ENCODE results near the gene SRPK2. TPM values are rescaled to one million over a fixed set of nuclear protein-coding genes. Genes with fewer than 3 reads are reported as not detected.

The SRPK2 gene
- total and polyA plus RNA-seq, 4 donors: 7.8 to 19.7 (median 16.7) TPM

DNA sequence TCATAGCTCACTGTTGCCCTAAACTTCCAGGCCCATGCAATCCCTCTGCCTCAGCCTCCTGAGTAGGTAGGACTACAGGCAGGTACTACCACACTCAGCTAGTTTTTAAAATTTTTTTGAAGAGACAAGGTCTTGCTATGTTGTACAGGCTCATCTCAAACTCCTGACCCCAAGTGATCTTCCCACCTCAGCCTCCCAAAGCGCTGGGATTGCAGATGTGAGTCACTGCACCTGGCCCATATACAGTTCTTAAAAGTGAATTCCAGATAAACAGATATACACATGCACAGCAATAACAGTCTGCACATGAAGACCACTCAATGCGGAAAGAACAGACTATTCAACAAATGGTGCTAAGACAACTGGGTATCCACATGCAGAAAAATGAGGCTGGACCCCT, 67.8 kb downstream of the SRPK2 start (continued):
- TF ChIP-seq, protein P1, sequence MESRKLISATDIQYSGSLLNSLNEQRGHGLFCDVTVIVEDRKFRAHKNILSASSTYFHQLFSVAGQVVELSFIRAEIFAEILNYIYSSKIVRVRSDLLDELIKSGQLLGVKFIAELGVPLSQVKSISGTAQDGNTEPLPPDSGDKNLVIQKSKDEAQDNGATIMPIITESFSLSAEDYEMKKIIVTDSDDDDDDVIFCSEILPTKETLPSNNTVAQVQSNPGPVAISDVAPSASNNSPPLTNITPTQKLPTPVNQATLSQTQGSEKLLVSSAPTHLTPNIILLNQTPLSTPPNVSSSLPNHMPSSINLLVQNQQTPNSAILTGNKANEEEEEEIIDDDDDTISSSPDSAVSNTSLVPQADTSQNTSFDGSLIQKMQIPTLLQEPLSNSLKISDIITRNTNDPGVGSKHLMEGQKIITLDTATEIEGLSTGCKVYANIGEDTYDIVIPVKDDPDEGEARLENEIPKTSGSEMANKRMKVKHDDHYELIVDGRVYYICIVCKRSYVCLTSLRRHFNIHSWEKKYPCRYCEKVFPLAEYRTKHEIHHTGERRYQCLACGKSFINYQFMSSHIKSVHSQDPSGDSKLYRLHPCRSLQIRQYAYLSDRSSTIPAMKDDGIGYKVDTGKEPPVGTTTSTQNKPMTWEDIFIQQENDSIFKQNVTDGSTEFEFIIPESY (IDR thresholded peaks at IDR 0.05): no peak

DNA sequence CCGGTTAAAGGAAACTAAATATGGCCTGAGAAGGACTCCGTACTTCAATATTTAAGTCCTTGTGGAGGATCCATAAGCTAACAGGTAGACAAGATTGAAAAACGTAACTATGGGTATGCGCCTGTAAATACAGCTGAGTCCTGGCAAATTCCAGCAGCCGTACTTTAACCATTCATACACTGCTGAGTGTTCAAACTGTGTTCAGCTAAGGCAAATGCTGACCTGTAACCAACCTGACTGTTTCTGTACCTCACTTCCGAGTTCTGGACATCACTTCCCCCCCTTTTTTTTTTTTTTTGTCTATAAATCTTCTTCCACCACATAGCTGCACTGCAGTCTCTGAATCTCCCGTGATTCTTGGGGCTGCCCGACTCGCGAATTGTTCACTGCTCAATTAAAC, 69.1 kb downstream of the SRPK2 start:
- no peaks in the 10 kb centered on the region for H3K27me3 ChIP-seq (ENCODE audit: control insufficient read depth in 4 of 4, insufficient read depth in 4 of 4, low read length in 3 of 4)
- H3K9me3 ChIP-seq (ENCODE audit: control insufficient read depth in 4 of 4, low read length in 3 of 4): no peaks in the 10 kb centered on the region
- DNase-seq (ENCODE audit: low spot score): no peak
- H3K36me3 ChIP-seq (ENCODE audit: control insufficient read depth in 4 of 4, insufficient read depth in 3 of 4, low read depth in 1 of 4, low read length in 3 of 4): no peaks in the 10 kb centered on the region
- 94% methylated on average over 10 of the region's 10 CpGs for WGBS
- no peak overlapping the region for H3K27ac ChIP-seq (ENCODE audit: low read depth in 1 of 2, low read length in 2 of 2)
- H3K4me1 ChIP-seq (ENCODE audit: control insufficient read depth in 4 of 4, insufficient read depth in 4 of 4, low read length in 3 of 4): peaks cover 2 to 29% (median 9%) of the 10 kb centered on the region in 4 donors
- H3K4me3 ChIP-seq (ENCODE audit: low read depth in 1 of 3, low read length in 3 of 3): no peak overlapping the region
- no peak overlapping the region for H3K9ac ChIP-seq (ENCODE audit: low read depth in 1 of 2, low read length in 2 of 2)
- TF ChIP-seq JUND (IDR thresholded peaks at IDR 0.05) (no peak), FOXA1 (IDR thresholded peaks at IDR 0.05) (no peak), RXRA (IDR thresholded peaks at IDR 0.05) (no peak), YY1 (IDR thresholded peaks at IDR 0.05) (no peak), EGR1 (IDR thresholded peaks at IDR 0.05; ENCODE audit: low read depth in 2 of 2) (no peak), FOXA2 (IDR thresholded peaks at IDR 0.05) (no peak), HNF4A (conservative IDR thresholded peaks at IDR 0.05) (no peak), NR2F2 (IDR thresholded peaks at IDR 0.05) (no peak), TAF1 (conservative IDR thresholded peaks at IDR 0.05) (no peak), RAD21 (IDR thresholded peaks at IDR 0.05) (no peak), HNF4G (IDR thresholded peaks at IDR 0.05) (no peak)
- TF ChIP-seq, protein P2, sequence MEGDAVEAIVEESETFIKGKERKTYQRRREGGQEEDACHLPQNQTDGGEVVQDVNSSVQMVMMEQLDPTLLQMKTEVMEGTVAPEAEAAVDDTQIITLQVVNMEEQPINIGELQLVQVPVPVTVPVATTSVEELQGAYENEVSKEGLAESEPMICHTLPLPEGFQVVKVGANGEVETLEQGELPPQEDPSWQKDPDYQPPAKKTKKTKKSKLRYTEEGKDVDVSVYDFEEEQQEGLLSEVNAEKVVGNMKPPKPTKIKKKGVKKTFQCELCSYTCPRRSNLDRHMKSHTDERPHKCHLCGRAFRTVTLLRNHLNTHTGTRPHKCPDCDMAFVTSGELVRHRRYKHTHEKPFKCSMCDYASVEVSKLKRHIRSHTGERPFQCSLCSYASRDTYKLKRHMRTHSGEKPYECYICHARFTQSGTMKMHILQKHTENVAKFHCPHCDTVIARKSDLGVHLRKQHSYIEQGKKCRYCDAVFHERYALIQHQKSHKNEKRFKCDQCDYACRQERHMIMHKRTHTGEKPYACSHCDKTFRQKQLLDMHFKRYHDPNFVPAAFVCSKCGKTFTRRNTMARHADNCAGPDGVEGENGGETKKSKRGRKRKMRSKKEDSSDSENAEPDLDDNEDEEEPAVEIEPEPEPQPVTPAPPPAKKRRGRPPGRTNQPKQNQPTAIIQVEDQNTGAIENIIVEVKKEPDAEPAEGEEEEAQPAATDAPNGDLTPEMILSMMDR (IDR thresholded peaks at IDR 0.05; ENCODE audit: low read depth, low read length, missing input control): no peak
- TF ChIP-seq, protein P3, sequence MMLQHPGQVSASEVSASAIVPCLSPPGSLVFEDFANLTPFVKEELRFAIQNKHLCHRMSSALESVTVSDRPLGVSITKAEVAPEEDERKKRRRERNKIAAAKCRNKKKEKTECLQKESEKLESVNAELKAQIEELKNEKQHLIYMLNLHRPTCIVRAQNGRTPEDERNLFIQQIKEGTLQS (IDR thresholded peaks at IDR 0.05): no peak
- TF ChIP-seq, protein P1 (IDR thresholded peaks at IDR 0.05): no peak

DNA sequence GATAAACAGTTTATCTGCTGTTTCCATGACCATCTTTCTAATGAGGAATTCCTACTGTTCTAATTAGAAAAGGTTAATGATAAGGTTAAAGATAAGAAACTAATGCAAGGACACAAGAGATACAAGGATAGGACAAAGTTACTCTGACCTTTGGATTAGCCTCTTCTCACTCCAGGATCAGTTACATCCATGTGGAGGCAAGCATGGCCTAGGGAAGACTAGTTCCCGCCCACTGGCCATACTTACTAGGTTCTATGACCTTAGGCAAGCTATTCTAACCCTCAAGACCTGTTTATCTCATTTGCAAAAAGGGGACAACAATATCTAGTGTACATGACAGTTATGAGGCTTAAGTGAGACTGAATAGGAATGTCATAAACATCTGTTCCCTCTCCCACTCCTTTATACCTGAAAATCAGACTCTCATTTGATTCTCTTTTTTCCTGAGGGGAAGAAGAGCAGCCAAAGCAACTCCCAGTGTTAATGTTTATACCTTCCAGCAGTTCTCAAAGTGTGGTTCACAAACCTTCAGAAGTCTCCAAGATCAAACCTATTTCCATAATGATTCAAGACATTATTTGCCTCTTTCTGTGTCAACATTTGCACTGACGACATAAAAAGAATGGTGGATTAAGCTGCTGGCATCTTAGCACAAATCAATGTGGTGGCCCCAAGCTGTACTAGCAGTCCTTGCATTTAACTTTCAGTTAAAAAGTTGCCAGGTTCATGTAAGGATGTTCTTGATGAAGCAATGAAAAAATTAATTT, 72.0 kb downstream of the SRPK2 start:
- Histone ChIP-seq H3K4me1 (ENCODE audit: control insufficient read depth in 4 of 4, insufficient read depth in 4 of 4, low read length in 3 of 4) (peaks cover 2 to 29% (median 9%) of the 10 kb centered on the region in 4 donors), H3K9me3 (ENCODE audit: control insufficient read depth in 4 of 4, low read length in 3 of 4) (no peaks in the 10 kb centered on the region), H3K27me3 (ENCODE audit: control insufficient read depth in 4 of 4, insufficient read depth in 4 of 4, low read length in 3 of 4) (no peaks in the 10 kb centered on the region), H3K4me3 (ENCODE audit: low read depth in 1 of 3, low read length in 3 of 3) (no peak overlapping the region), H3K36me3 (ENCODE audit: control insufficient read depth in 4 of 4, insufficient read depth in 3 of 4, low read depth in 1 of 4, low read length in 3 of 4) (no peaks in the 10 kb centered on the region), H3K9ac (ENCODE audit: low read depth in 1 of 2, low read length in 2 of 2) (no peak overlapping the region), H3K27ac (ENCODE audit: low read depth in 1 of 2, low read length in 2 of 2) (no peak overlapping the region)
- DNase-seq (ENCODE audit: low spot score): no peak
- TF ChIP-seq FOXA1 (IDR thresholded peaks at IDR 0.05) (no peak), RAD21 (IDR thresholded peaks at IDR 0.05) (no peak), HNF4A (conservative IDR thresholded peaks at IDR 0.05) (peak in 1 of 2 donors; percentile 13), GABPA (IDR thresholded peaks at IDR 0.05 in 1 of 2, conservative IDR thresholded peaks at IDR 0.05 in 1 of 2) (no peak), YY1 (IDR thresholded peaks at IDR 0.05) (peak; percentile 17)
- TF ChIP-seq, protein P3 (IDR thresholded peaks at IDR 0.05): no peak
- 69% methylated on average over 2 of the region's 2 CpGs for WGBS
